Mesenchymal stem cell (in vitro differentiated cells and primary cell): Measurements from ENCODE around the gene GPS1.

Experiments used
- DNase-seq: peaks from one replicate; pipeline ENCODE4 v3.0.0-alpha.2; 2013
- H2AFZ ChIP-seq: one replicate; pipeline ENCODE4 v1.6.1; 2013; ENCODE audit warnings: low read depth, mild to moderate bottlenecking, control low read depth, inconsistent platforms, low read length, moderate library complexity
- H2AK5ac ChIP-seq: 2 replicates; pipeline ENCODE4 v1.6.1; 2013; ENCODE audit warnings: low read length, moderate library complexity, mild to moderate bottlenecking, inconsistent platforms; ENCODE audit not compliant: severe bottlenecking
- H2BK120ac ChIP-seq: one replicate; pipeline ENCODE4 v1.6.1; 2013; ENCODE audit warnings: low read depth, mild to moderate bottlenecking, inconsistent platforms, low read length, moderate library complexity
- H2BK12ac ChIP-seq, 2 experiments: one replicate each; pipeline ENCODE4 v1.6.1; 2013; ENCODE audit warnings: inconsistent platforms in 2 of 2, low read length in 2 of 2, mild to moderate bottlenecking in 2 of 2, moderate library complexity in 2 of 2, control low read depth in 1 of 2
- H2BK15ac ChIP-seq: one replicate; pipeline ENCODE4 v1.6.1; 2013; ENCODE audit warnings: mild to moderate bottlenecking, low read depth, inconsistent platforms; ENCODE audit not compliant: poor library complexity, severe bottlenecking
- H2BK5ac ChIP-seq: 2 replicates; pipeline ENCODE4 v1.6.1; 2013; ENCODE audit warnings: low read depth, mild to moderate bottlenecking, low read length, control low read depth, inconsistent platforms; ENCODE audit not compliant: poor library complexity, severe bottlenecking
- H3K14ac ChIP-seq, 2 experiments: one replicate each; pipeline ENCODE4 v1.6.1; 2013; ENCODE audit warnings: inconsistent platforms in 2 of 2, low read length in 2 of 2, control low read depth in 1 of 2, mild to moderate bottlenecking in 1 of 2, moderate library complexity in 1 of 2
- H3K18ac ChIP-seq, 2 experiments: one replicate each; pipeline ENCODE4 v1.6.1; 2013; ENCODE audit warnings: inconsistent platforms in 2 of 2, low read length in 2 of 2, control low read depth in 1 of 2, low read depth in 1 of 2, mild to moderate bottlenecking in 1 of 2
- H3K23ac ChIP-seq, 2 experiments: one replicate each; pipeline ENCODE4 v1.6.1; 2013; ENCODE audit warnings: inconsistent platforms in 2 of 2, low read length in 2 of 2, mild to moderate bottlenecking in 2 of 2, moderate library complexity in 2 of 2, control low read depth in 1 of 2
- H3K27ac ChIP-seq: 2 replicates; pipeline ENCODE4 v1.5.1; 2013; ENCODE audit warnings: mild to moderate bottlenecking, moderate library complexity, low read length, control low read depth, inconsistent platforms; ENCODE audit not compliant: poor library complexity, severe bottlenecking
- H3K27me3 ChIP-seq, 2 experiments: 2 replicates each; pipeline versions ENCODE4 v1.6.1 to v1.7.0; 2013; ENCODE audit warnings: low read length in 2 of 2, mild to moderate bottlenecking in 2 of 2, moderate library complexity in 2 of 2, control low read depth in 1 of 2, inconsistent platforms in 1 of 2; ENCODE audit not compliant: control insufficient read depth in 1 of 2, insufficient read depth in 1 of 2
- H3K36me3 ChIP-seq, 2 experiments: 2 replicates each; pipeline versions ENCODE4 v1.6.1 to v1.7.0; 2013; ENCODE audit warnings: low read length in 2 of 2, control low read depth in 1 of 2, inconsistent platforms in 1 of 2, low read depth in 1 of 2, mild to moderate bottlenecking in 1 of 2; ENCODE audit not compliant: insufficient read depth in 2 of 2, control insufficient read depth in 1 of 2
- H3K4ac ChIP-seq, 2 experiments: one replicate each; pipeline ENCODE4 v1.6.1; 2013; ENCODE audit warnings: inconsistent platforms in 2 of 2, low read length in 2 of 2, mild to moderate bottlenecking in 2 of 2, moderate library complexity in 2 of 2, control low read depth in 1 of 2, low read depth in 1 of 2
- H3K4me1 ChIP-seq: 2 replicates; pipeline ENCODE4 v1.6.1; 2013; ENCODE audit warnings: low read depth, low read length, control low read depth; ENCODE audit not compliant: control insufficient read depth, insufficient read depth
- H3K4me2 ChIP-seq: 2 replicates; pipeline ENCODE4 v1.6.1; 2013; ENCODE audit warnings: low read length, mild to moderate bottlenecking, inconsistent platforms; ENCODE audit not compliant: poor library complexity, severe bottlenecking
- H3K4me3 ChIP-seq, 2 experiments: 2 replicates each; pipeline versions ENCODE4 v1.5.1 to v1.7.0; 2013; ENCODE audit warnings: low read length in 2 of 2, mild to moderate bottlenecking in 2 of 2, control low read depth in 1 of 2, low read depth in 1 of 2; ENCODE audit not compliant: insufficient read depth in 1 of 2
- H3K79me1 ChIP-seq: replicated peaks from 2 replicates; pipeline ENCODE4 v1.6.1; 2013; ENCODE audit warnings: mild to moderate bottlenecking, control low read depth, low read length, inconsistent platforms; ENCODE audit not compliant: poor library complexity, severe bottlenecking
- H3K9ac ChIP-seq: 2 replicates; pipeline ENCODE4 v1.7.0; 2013; ENCODE audit warnings: mild to moderate bottlenecking, low read length, moderate library complexity
- H3K9me3 ChIP-seq: 2 replicates; pipeline ENCODE4 v1.7.0; 2013; ENCODE audit warnings: mild to moderate bottlenecking, low read length; ENCODE audit not compliant: control insufficient read depth
- H4K8ac ChIP-seq: one replicate; pipeline ENCODE4 v1.6.1; 2013; ENCODE audit warnings: inconsistent platforms, mild to moderate bottlenecking, low read length, moderate library complexity
- H4K91ac ChIP-seq: one replicate; pipeline ENCODE4 v1.6.1; 2013; ENCODE audit warnings: mild to moderate bottlenecking, low read length, inconsistent platforms
- WGBS: methylation state at CpG from one replicate; pipeline ENCODE4 v1.1.7; 2013; ENCODE audit warnings: mixed read lengths; 5-methylcytosine and 5-hydroxymethylcytosine counted together

Gene GPS1

DNA sequence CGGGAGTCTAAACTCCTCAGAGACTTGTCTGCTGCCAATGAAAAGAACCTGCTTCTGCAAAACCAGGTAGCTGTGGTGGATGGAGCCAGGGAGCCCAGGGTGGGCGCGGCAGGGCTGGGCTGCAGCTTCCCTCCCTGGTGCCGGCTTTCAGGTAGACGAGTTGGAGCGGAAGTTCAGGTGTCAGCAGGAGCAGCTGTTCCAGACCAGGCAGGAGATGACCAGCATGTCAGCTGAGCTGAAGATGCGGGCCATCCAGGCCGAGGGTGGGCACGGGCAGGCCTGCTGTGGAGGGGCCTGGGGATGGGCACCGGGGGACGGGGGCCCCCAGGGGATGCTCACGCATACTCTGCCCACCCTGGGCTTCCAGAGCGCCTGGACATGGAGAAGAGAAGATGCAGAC lies 23.5 kb upstream of the GPS1 start:
- no peak overlapping the region for H2AK5ac ChIP-seq
- no peak overlapping the region for H3K4ac ChIP-seq
- no peak overlapping the region for H2BK120ac ChIP-seq
- DNase-seq: no peak
- no peak overlapping the region for H3K4me3 ChIP-seq
- H2BK5ac ChIP-seq: no peak overlapping the region
- H4K8ac ChIP-seq: no peak overlapping the region
- no peak overlapping the region for H3K4me2 ChIP-seq
- H3K36me3 ChIP-seq: peaks cover 0 to 54% of the 10 kb centered on the region in 2 experiments
- H3K9me3 ChIP-seq: no peaks in the 10 kb centered on the region
- 99% methylated on average over 13 of the region's 13 CpGs for WGBS
- no peak overlapping the region for H4K91ac ChIP-seq
- H2AFZ ChIP-seq: no peak overlapping the region
- H3K23ac ChIP-seq: no peak overlapping the region
- peaks cover 28% of the 10 kb centered on the region for H3K4me1 ChIP-seq
- no peak overlapping the region for H2BK15ac ChIP-seq
- H3K9ac ChIP-seq: no peak overlapping the region
- H3K18ac ChIP-seq: no peak overlapping the region
- no peak overlapping the region for H2BK12ac ChIP-seq
- no peak overlapping the region for H3K27ac ChIP-seq
- no peak overlapping the region for H3K14ac ChIP-seq
- H3K27me3 ChIP-seq: peaks cover 0 to 12% of the 10 kb centered on the region in 2 experiments
- peaks cover 20% of the 10 kb centered on the region for H3K79me1 ChIP-seq

DNA sequence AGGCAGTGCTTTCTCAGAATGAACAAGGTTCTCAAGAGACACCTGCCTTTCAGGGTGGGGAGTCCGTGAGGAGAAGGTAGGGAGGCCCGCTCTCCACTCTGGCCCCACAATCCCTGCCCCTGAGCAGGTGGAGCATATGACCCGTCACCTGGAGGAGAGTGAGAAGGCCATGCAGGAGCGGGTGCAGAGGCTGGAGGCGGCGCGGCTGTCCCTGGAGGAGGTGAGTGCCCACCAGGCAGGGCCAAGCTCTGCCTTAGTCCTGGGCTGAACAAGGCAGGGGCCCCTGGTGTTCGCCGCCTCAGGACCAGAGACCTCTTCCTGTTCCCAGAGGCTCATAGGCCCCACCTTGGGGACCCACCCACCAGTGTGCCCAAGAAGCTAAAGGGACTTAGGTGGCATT lies 22.7 kb upstream of the GPS1 start:
- no peak overlapping the region for H2BK120ac ChIP-seq
- no peak overlapping the region for H2AFZ ChIP-seq
- H2BK5ac ChIP-seq: no peak overlapping the region
- no peak overlapping the region for H3K9ac ChIP-seq
- H3K18ac ChIP-seq: no peak overlapping the region
- peaks cover 22% of the 10 kb centered on the region for H3K4me1 ChIP-seq
- H3K4ac ChIP-seq: no peak overlapping the region
- H3K23ac ChIP-seq: no peak overlapping the region
- no peak overlapping the region for H3K27ac ChIP-seq
- no peak overlapping the region for H4K91ac ChIP-seq
- no peak overlapping the region for H2BK12ac ChIP-seq
- no peak overlapping the region for H2BK15ac ChIP-seq
- H3K4me2 ChIP-seq: no peak overlapping the region
- H3K14ac ChIP-seq: no peak overlapping the region
- no peak overlapping the region for H2AK5ac ChIP-seq
- WGBS: 95% methylated on average over 9 of the region's 9 CpGs
- H4K8ac ChIP-seq: no peak overlapping the region
- peaks cover 18% of the 10 kb centered on the region for H3K79me1 ChIP-seq
- H3K9me3 ChIP-seq: no peaks in the 10 kb centered on the region
- peaks cover 0 to 58% of the 10 kb centered on the region in 2 experiments for H3K36me3 ChIP-seq
- peaks cover 0 to 12% of the 10 kb centered on the region in 2 experiments for H3K27me3 ChIP-seq
- no peak overlapping the region for H3K4me3 ChIP-seq
- DNase-seq: no peak

DNA sequence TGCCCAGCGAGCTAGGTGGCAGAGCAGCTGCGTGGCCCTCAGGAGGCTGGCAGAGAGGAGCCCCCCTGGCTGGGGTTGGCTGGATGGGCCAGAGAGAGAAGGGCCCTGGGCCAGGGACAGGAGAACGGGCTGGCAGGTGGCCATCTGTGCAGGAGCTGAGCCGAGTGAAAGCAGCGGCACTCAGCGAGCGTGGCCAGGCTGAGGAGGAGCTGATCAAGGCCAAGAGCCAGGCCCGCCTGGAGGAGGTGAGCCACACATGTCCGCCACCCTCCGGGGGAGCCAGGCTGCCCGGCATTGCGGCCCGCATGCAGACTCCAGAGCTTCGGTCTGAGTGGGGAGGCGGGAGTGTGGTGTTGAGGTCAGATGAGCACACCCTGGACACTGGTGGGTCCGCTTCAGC lies 22.3 kb upstream of the GPS1 start:
- no peak overlapping the region for H3K14ac ChIP-seq
- H2BK120ac ChIP-seq: no peak overlapping the region
- H3K27ac ChIP-seq: no peak overlapping the region
- H3K36me3 ChIP-seq: peaks cover 0 to 61% of the 10 kb centered on the region in 2 experiments
- no peak overlapping the region for H2BK15ac ChIP-seq
- no peak overlapping the region for H2BK5ac ChIP-seq
- peaks cover 14% of the 10 kb centered on the region for H3K79me1 ChIP-seq
- 98% methylated on average over 16 of the region's 16 CpGs for whole genome bisulfite sequencing
- no peak overlapping the region for H3K4ac ChIP-seq
- H3K23ac ChIP-seq: no peak overlapping the region
- no peak overlapping the region for H2AK5ac ChIP-seq
- H2AFZ ChIP-seq: no peak overlapping the region
- no peak overlapping the region for H3K4me2 ChIP-seq
- H3K27me3 ChIP-seq: peaks cover 0 to 12% of the 10 kb centered on the region in 2 experiments
- H4K91ac ChIP-seq: no peak overlapping the region
- H3K9me3 ChIP-seq: no peaks in the 10 kb centered on the region
- no peak overlapping the region for H3K9ac ChIP-seq
- H3K4me1 ChIP-seq: peaks cover 19% of the 10 kb centered on the region
- H2BK12ac ChIP-seq: no peak overlapping the region
- peak overlapping the region; percentile 19 for H4K8ac ChIP-seq
- H3K4me3 ChIP-seq: no peak overlapping the region
- no peak overlapping the region for H3K18ac ChIP-seq
- no peak for DNase-seq

DNA sequence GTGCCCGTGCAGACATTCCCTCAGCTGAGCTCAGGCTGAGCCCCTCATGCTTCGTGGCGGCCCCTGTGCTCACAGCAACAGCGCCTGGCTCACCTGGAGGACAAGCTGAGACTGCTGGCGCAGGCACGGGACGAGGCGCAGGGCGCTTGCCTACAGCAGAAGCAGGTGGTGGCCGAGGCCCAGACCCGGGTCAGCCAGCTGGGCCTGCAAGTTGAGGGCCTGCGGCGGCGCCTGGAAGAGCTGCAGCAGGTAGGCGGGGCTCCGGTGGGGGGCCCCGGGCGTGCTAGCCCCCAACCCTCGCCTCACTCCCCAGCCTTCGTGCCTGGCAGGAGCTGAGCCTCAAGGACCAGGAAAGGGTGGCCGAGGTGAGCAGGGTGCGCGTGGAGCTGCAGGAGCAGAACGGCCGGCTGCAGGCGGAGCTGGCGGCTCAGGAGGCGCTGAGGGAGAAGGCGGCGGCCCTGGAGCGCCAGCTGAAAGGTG lies 21.7 kb upstream of the GPS1 start:
- 62% methylated on average over 29 of the region's 31 CpGs for WGBS
- H3K9me3 ChIP-seq: no peaks in the 10 kb centered on the region

More for the DNA sequence above, 21.7 kb upstream of the GPS1 start:
- H3K14ac ChIP-seq: no peak overlapping the region
- no peak overlapping the region for H3K27ac ChIP-seq
- H3K4me2 ChIP-seq: no peak overlapping the region
- H2BK12ac ChIP-seq: no peak overlapping the region
- peaks cover 17% of the 10 kb centered on the region for H3K4me1 ChIP-seq
- H3K4ac ChIP-seq: no peak overlapping the region
- H2BK120ac ChIP-seq: no peak overlapping the region
- H3K79me1 ChIP-seq: peaks cover 8% of the 10 kb centered on the region
- no peak overlapping the region for H3K9ac ChIP-seq
- H4K91ac ChIP-seq: no peak overlapping the region
- H2AFZ ChIP-seq: no peak overlapping the region
- peaks cover 0 to 62% of the 10 kb centered on the region in 2 experiments for H3K36me3 ChIP-seq
- H3K4me3 ChIP-seq: peak overlapping the region in 1 of 2 experiments; percentile 8
- H3K23ac ChIP-seq: no peak overlapping the region
- DNase-seq: no peak
- H2BK5ac ChIP-seq: no peak overlapping the region
- peaks cover 0 to 12% of the 10 kb centered on the region in 2 experiments for H3K27me3 ChIP-seq
- peak overlapping the region; percentile 61 for H4K8ac ChIP-seq
- no peak overlapping the region for H2AK5ac ChIP-seq
- no peak overlapping the region for H3K18ac ChIP-seq
- H2BK15ac ChIP-seq: no peak overlapping the region
